GM23338 (cell line): ENCODE measurements around the gene CHST10. TPM values are rescaled to one million over a fixed set of nuclear protein-coding genes. Genes with fewer than 3 reads are reported as not detected.

Experiments
- ATAC-seq: fragments of 200-7000 bp; cut with Tn5 transposase; 3 replicates; pipeline ENCODE4 v1.9.1; 2020
- DNase-seq: peaks from one replicate; pipeline ENCODE4 v3.0.0-alpha.2; 2015; ENCODE audit warnings: low spot score
- H2AFZ ChIP-seq: fragments of 200-600 bp; sonication (generic); 2 replicates; pipeline ENCODE4 v1.8.0; 2016; ENCODE audit warnings: antibody characterized with exemption, mild to moderate bottlenecking, moderate library complexity
- H3F3A ChIP-seq: fragments of 200-600 bp; sonication (generic); replicated peaks from 2 replicates; pipeline ENCODE4 v1.8.0; 2017; ENCODE audit warnings: antibody characterized with exemption, mixed run types, low read depth
- H3K27ac ChIP-seq: fragments of 200-600 bp; sonication (generic); 2 replicates; pipeline ENCODE4 v1.6.1; 2016; ENCODE audit warnings: low read depth
- H3K27me3 ChIP-seq: fragments of 200-600 bp; sonication (generic); 2 replicates; pipeline ENCODE4 v1.8.0; 2016; ENCODE audit warnings: mild to moderate bottlenecking, mixed run types, moderate library complexity; ENCODE audit not compliant: insufficient read depth
- H3K36me3 ChIP-seq: fragments of 200-600 bp; sonication (generic); 2 replicates; pipeline ENCODE4 v1.8.0; 2016; ENCODE audit warnings: mild to moderate bottlenecking; ENCODE audit not compliant: insufficient read depth
- H3K4me1 ChIP-seq: fragments of 200-600 bp; sonication (generic); 2 replicates; pipeline ENCODE4 v1.8.0; 2016; ENCODE audit warnings: mild to moderate bottlenecking, moderate library complexity; ENCODE audit not compliant: insufficient read depth
- H3K4me2 ChIP-seq: fragments of 200-600 bp; sonication (generic); 2 replicates; pipeline ENCODE4 v1.7.1; 2017; ENCODE audit warnings: mixed run types
- H3K4me3 ChIP-seq: fragments of 200-600 bp; sonication (generic); 2 replicates; pipeline ENCODE4 v1.6.1; 2016; ENCODE audit warnings: mixed run types
- H3K79me2 ChIP-seq: fragments of 200-600 bp; sonication (generic); replicated peaks from 2 replicates; pipeline ENCODE4 v1.8.0; 2017; ENCODE audit warnings: mild to moderate bottlenecking; ENCODE audit not compliant: insufficient read depth
- H3K9me2 ChIP-seq: fragments of 200-600 bp; sonication (generic); 2 replicates; pipeline ENCODE4 v1.8.0; 2017; ENCODE audit not compliant: insufficient read depth
- H4K20me1 ChIP-seq: fragments of 200-600 bp; sonication (generic); replicated peaks from 2 replicates; pipeline ENCODE4 v1.8.0; 2017; ENCODE audit warnings: mild to moderate bottlenecking; ENCODE audit not compliant: insufficient read depth
- H3K27ac Mint-ChIP-seq: 2 replicates; pipeline ENCODE4 v1.8.0; 2020; ENCODE audit warnings: inconsistent platforms, mild to moderate bottlenecking, moderate library complexity, mixed read lengths
- H3K27me3 Mint-ChIP-seq: 3 replicates; pipeline ENCODE4 v1.8.0; 2022; ENCODE audit warnings: low read depth, mild to moderate bottlenecking, moderate library complexity, mixed read lengths, inconsistent platforms; ENCODE audit not compliant: insufficient read depth, poor library complexity
- H3K36me3 Mint-ChIP-seq: 3 replicates; pipeline ENCODE4 v1.8.0; 2021; ENCODE audit warnings: low read depth, mild to moderate bottlenecking, inconsistent platforms, moderate library complexity, mixed read lengths
- H3K4me1 Mint-ChIP-seq: 3 replicates; pipeline ENCODE4 v1.8.0; 2020; ENCODE audit warnings: mild to moderate bottlenecking, inconsistent platforms, mixed read lengths
- H3K4me3 Mint-ChIP-seq: 3 replicates; pipeline ENCODE4 v1.8.0; 2021; ENCODE audit warnings: moderate library complexity, mild to moderate bottlenecking, inconsistent platforms, mixed read lengths
- H3K9me3 Mint-ChIP-seq: 3 replicates; pipeline ENCODE4 v1.8.0; 2020; ENCODE audit warnings: moderate library complexity, mild to moderate bottlenecking, inconsistent platforms, mixed read lengths
- CREB1 ChIP-seq: fragments of 250-450 bp; sonication (Bioruptor Pico); IDR thresholded peaks from 2 replicates; pipeline ENCODE4 v1.5.0; 2020; ENCODE audit warnings: low read depth, mild to moderate bottlenecking, moderate library complexity
- CTCF ChIP-seq, 2 experiments: fragments of 200-600 bp in 1 of 2; sonication (generic) in 1 of 2; conservative IDR thresholded peaks; 2 replicates each; pipeline versions ENCODE4 v1.5.1 to v1.6.1; 2016 to 2017; ENCODE audit warnings: antibody characterized with exemption in 2 of 2, low read depth in 2 of 2, mild to moderate bottlenecking in 2 of 2, moderate library complexity in 1 of 2
- ETS1 ChIP-seq: IDR thresholded peaks from 2 replicates; pipeline ENCODE4 v1.6.1; 2016; ENCODE audit warnings: antibody characterized with exemption
- EZH2 ChIP-seq: fragments of 200-600 bp; sonication (generic); IDR thresholded peaks from one replicate; pipeline ENCODE4 v1.8.0; 2017; ENCODE audit warnings: antibody characterized with exemption, mild to moderate bottlenecking, low read depth; ENCODE audit not compliant: unreplicated experiment
- EZH2phosphoT487 ChIP-seq: fragments of 200-600 bp; sonication (generic); IDR thresholded peaks from one replicate; pipeline ENCODE4 v1.8.1; 2018; ENCODE audit warnings: antibody characterized with exemption; ENCODE audit not compliant: unreplicated experiment
- NANOG ChIP-seq: IDR thresholded peaks from 2 replicates; pipeline ENCODE4 v1.6.1; 2016; ENCODE audit warnings: antibody characterized with exemption, borderline replicate concordance
- POLR2AphosphoS5 ChIP-seq: IDR thresholded peaks from 2 replicates; pipeline ENCODE4 v1.6.1; 2016; ENCODE audit warnings: antibody characterized with exemption, low read depth
- ZNF114 ChIP-seq: fragments of 250-450 bp; sonication (Bioruptor Pico); IDR thresholded peaks from 2 replicates; pipeline ENCODE4 v1.5.0; 2020; ENCODE audit warnings: mild to moderate bottlenecking, moderate library complexity
- ZNF331 ChIP-seq: fragments of 250-450 bp; sonication (Bioruptor Pico); IDR thresholded peaks from 2 replicates; pipeline ENCODE4 v1.5.0; 2020; ENCODE audit warnings: low read depth, mild to moderate bottlenecking, moderate library complexity
- ZNF462 ChIP-seq: fragments of 250-450 bp; sonication (Bioruptor Pico); IDR thresholded peaks from 2 replicates; pipeline ENCODE4 v1.5.0; 2020; ENCODE audit warnings: mild to moderate bottlenecking, moderate library complexity
- polyA plus RNA-seq: library from polyadenylated mRNA; unstranded; fragments of >200 nt; fragmentation: Nextera tagmentation; extraction: Ambion mirVana; gene quantifications from 2 replicates; pipeline ENCODE4 v1.2.1, GENCODE V29; 2016
- total RNA-seq: library from RNA; depleted of rRNA; stranded (reverse); fragments of >200 nt; shearing (Covaris generic); gene quantifications from 2 replicates; pipeline ENCODE4 v1.2.3, GENCODE V29; 2014

The CHST10 gene
- total and polyA plus RNA-seq, 2 experiments from 2014 or later, result 7.7 to 24.5 TPM

GRCh38 chr2:100380681-100381080, 36.8 kb downstream of the CHST10 start:
- no peaks in the 10 kb centered on the region for H3K27me3 Mint-ChIP-seq
- H3K4me1 Mint-ChIP-seq, result no peaks in the 10 kb centered on the region
- DNase-seq, result no peak
- Histone ChIP-seq H3K27ac (no peak overlapping the region), H3K4me1 (no peaks in the 10 kb centered on the region), H3K4me3 (no peak overlapping the region), H2AFZ (no peak overlapping the region), H3K9me2 (no peaks in the 10 kb centered on the region), H3K79me2 (no peaks in the 10 kb centered on the region), H4K20me1 (no peaks in the 10 kb centered on the region), H3K27me3 (no peaks in the 10 kb centered on the region), H3K36me3 (no peaks in the 10 kb centered on the region), H3F3A (no peaks in the 10 kb centered on the region), H3K4me2 (no peak overlapping the region)
- H3K4me3 Mint-ChIP-seq, result no peak overlapping the region
- TF ChIP-seq EZH2phosphoT487 (no peak), POLR2AphosphoS5 (no peak)
- no peaks in the 10 kb centered on the region; the same call in 2 of the 3 replicates for H3K36me3 Mint-ChIP-seq
- no peak overlapping the region for H3K27ac Mint-ChIP-seq
- no peak for ATAC-seq
- H3K9me3 Mint-ChIP-seq, result no peaks in the 10 kb centered on the region

DNA sequence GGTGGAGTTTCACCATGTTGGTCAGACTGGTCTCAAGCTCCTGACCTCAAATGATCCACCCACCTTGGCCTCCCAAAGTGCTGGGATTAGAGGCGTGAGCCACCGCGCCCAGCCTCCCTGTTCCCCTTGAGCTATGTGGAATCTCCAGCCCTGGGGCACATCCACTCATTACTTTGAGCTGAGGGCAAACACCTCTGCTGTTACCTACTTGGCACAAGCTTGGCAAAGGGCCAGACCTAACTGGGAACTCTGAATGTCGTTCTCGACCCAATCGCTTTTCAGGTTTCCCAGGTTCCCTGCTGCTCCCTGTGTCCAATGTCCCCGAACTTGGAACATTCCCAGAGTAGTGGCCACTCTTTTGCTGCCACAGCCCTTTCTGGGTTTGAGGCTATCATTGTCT, 40.6 kb downstream of the CHST10 start:
- H3K36me3 Mint-ChIP-seq, result no peaks in the 10 kb centered on the region
- no peaks in the 10 kb centered on the region for H3K27me3 Mint-ChIP-seq
- no peaks in the 10 kb centered on the region for H3K27me3 ChIP-seq
- no peak overlapping the region for H3K27ac ChIP-seq
- H3K9me3 Mint-ChIP-seq, result no peaks in the 10 kb centered on the region
- no peak overlapping the region for H3K27ac Mint-ChIP-seq
- no peaks in the 10 kb centered on the region for H3K79me2 ChIP-seq
- H3K4me2 ChIP-seq, result no peak overlapping the region
- H3K4me1 ChIP-seq, result no peaks in the 10 kb centered on the region
- H3K9me2 ChIP-seq, result no peaks in the 10 kb centered on the region
- no peak for DNase-seq
- H3K4me3 ChIP-seq, result no peak overlapping the region
- no peaks in the 10 kb centered on the region for H4K20me1 ChIP-seq
- ATAC-seq, result no peak
- no peaks in the 10 kb centered on the region for H3K36me3 ChIP-seq
- H3F3A ChIP-seq, result no peaks in the 10 kb centered on the region
- H2AFZ ChIP-seq, result no peak overlapping the region
- no peak overlapping the region for H3K4me3 Mint-ChIP-seq
- H3K4me1 Mint-ChIP-seq, result no peaks in the 10 kb centered on the region
- TF ChIP-seq ZNF331 (CRISPR knock-in tag), result no peak
- no peak for TF ChIP-seq NANOG
- TF ChIP-seq CTCF (conservative IDR thresholded peaks at IDR 0.05; ENCODE audit: low read depth in 2 of 2), result no peak
- TF ChIP-seq EZH2phosphoT487, result no peak
- TF ChIP-seq ZNF114 (CRISPR knock-in tag), result no peak
- no peak for TF ChIP-seq CREB1 (CRISPR knock-in tag)
- TF ChIP-seq EZH2, result no peak
- TF ChIP-seq ZNF462 (CRISPR knock-in tag), result no peak
- TF ChIP-seq POLR2AphosphoS5, result no peak
- TF ChIP-seq ETS1, result no peak
